ENCODE measurements around the gene AHDC1. TPM values are rescaled to one million over a fixed set of nuclear protein-coding genes. Genes with fewer than 3 reads are reported as not detected.

AHDC1 gene
- total and polyA plus RNA-seq, 8 donors = 5.8 to 95.0 (median 19.7) TPM

DNA sequence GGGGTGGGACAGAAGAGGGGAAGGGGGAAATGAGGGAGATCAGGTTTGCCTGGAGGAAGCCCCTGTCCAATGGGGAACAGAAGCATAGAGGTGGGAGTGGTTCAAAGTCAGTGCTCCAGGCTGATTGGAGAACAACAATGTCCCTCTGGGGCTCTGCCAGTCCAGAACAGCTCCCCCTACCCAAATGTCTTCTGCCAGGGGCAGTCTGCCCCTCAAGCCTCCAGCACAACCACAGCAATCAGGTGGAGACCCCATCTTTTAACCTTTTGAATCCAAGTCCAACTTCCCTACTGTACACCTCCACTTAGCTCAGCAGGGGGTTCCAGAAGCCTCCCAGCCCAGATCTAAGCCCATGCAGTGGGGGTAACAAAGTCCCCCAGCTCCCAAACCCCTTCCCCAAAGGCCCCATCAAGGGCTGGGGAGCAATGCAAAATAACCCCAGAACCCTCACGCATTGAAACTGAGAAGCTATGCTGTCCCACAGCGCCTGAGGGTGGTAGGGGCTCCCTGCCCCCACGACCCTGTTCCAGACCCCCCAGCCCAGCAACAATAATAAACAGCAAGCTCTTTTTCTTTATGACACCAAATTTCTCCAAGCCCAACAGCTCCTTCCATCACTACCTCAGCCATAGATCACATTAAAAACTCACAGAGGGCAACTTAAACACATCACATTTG is 3.3 kb downstream of the AHDC1 start:
- H3K36me3 ChIP-seq = peaks cover 0 to 6% (median 0%) of the 10 kb centered on the region in 4 donors
- WGBS, 5 donors = 58 to 79% (median 64%) methylated on average over 3 of the region's 3 CpGs
- H3K27me3 ChIP-seq = no peaks in the 10 kb centered on the region
- peak overlapping the region in 1 of 4 donors; percentile 79 for H3K4me3 ChIP-seq
- no peaks in the 10 kb centered on the region for H3K9me3 ChIP-seq
- H3K4me1 ChIP-seq = peaks cover 65 to 82% (median 80%) of the 10 kb centered on the region in 4 donors
- H3K27ac ChIP-seq = peak overlapping the region in 4 of 5 donors; percentile 89 to 96 (median 95)
- TF ChIP-seq, protein P1, sequence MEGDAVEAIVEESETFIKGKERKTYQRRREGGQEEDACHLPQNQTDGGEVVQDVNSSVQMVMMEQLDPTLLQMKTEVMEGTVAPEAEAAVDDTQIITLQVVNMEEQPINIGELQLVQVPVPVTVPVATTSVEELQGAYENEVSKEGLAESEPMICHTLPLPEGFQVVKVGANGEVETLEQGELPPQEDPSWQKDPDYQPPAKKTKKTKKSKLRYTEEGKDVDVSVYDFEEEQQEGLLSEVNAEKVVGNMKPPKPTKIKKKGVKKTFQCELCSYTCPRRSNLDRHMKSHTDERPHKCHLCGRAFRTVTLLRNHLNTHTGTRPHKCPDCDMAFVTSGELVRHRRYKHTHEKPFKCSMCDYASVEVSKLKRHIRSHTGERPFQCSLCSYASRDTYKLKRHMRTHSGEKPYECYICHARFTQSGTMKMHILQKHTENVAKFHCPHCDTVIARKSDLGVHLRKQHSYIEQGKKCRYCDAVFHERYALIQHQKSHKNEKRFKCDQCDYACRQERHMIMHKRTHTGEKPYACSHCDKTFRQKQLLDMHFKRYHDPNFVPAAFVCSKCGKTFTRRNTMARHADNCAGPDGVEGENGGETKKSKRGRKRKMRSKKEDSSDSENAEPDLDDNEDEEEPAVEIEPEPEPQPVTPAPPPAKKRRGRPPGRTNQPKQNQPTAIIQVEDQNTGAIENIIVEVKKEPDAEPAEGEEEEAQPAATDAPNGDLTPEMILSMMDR (IDR thresholded peaks at IDR 0.05) = no peak
- TF ChIP-seq POLR2AphosphoS5 (IDR thresholded peaks at IDR 0.05) (no peak), EP300 (IDR thresholded peaks at IDR 0.05) (no peak), POLR2A (IDR thresholded peaks at IDR 0.05) (no peak)
- peak in 1 of 2 donors; percentile 83 for DNase-seq
- intact Hi-C loops (cut with DNase I; ENCODE audit: low total_unique reads) = loop anchor here (10.0 kb wide), 1 partner anchor 296 kb away; no protein-coding TSS in a partner anchor

DNA sequence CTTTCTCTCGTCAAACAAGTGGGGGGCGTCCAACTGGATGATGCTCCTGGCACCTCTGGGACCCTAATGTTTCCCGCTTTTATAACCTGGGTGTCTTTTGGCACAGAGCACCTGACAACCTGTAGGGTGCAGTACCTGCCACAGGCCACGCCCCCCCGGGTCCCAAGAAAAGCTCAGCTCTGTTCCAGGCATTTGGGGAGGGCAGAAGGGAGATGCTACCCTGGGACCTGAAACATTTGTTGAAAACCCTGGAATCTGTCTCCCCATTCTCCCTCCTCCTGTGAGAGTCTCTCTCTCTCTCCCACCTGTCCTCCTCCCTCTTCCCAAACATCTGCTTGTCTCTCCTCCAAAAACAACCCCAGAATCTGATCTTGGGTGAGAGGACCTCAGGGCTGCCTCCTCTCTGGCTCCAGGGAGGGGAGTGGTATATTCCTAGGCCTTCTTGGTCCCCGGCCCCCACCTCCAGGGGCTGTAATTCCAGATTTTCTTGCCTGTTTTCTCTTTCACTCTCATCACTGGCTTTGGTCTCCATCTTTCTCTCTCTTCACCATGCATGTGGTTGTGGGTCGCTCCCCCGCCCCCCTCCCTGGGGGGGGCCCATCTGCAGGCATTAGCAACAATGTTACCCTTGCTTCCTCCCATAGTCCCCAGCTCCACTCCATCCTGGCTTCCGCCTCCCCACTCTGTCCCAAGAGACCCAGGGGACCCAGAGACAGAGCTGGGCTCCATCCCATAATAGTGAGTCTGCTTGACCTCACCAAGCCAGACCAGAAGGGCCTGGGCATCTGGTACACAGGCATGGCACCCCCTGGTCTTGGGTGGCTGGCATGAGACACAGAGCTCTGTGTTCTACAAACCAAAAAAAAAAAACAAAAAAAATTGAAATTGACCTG is 4.1 kb downstream of the AHDC1 start:
- Histone ChIP-seq H3K4me1 (peaks cover 72 to 88% (median 81%) of the 10 kb centered on the region in 4 donors), H3K27ac (peak overlapping the region; percentile 15 to 96 (median 94)), H3K4me3 (peak overlapping the region in 1 of 4 donors; percentile 8), H3K9me3 (no peaks in the 10 kb centered on the region), H3K27me3 (no peaks in the 10 kb centered on the region), H3K36me3 (peaks cover 0 to 7% (median 0%) of the 10 kb centered on the region in 4 donors)
- intact Hi-C loops (cut with DNase I; ENCODE audit: low total_unique reads) = loop anchor here (10.0 kb wide), 1 partner anchor 295 kb away; no protein-coding TSS in a partner anchor
- DNase-seq = no peak
- TF ChIP-seq, protein P1 (IDR thresholded peaks at IDR 0.05) = no peak
- TF ChIP-seq POLR2AphosphoS5 (IDR thresholded peaks at IDR 0.05) (no peak), EP300 (IDR thresholded peaks at IDR 0.05) (no peak), POLR2A (IDR thresholded peaks at IDR 0.05) (no peak)
- WGBS, 5 donors = 37 to 56% (median 44%) methylated on average over 9 of the region's 9 CpGs

DNA sequence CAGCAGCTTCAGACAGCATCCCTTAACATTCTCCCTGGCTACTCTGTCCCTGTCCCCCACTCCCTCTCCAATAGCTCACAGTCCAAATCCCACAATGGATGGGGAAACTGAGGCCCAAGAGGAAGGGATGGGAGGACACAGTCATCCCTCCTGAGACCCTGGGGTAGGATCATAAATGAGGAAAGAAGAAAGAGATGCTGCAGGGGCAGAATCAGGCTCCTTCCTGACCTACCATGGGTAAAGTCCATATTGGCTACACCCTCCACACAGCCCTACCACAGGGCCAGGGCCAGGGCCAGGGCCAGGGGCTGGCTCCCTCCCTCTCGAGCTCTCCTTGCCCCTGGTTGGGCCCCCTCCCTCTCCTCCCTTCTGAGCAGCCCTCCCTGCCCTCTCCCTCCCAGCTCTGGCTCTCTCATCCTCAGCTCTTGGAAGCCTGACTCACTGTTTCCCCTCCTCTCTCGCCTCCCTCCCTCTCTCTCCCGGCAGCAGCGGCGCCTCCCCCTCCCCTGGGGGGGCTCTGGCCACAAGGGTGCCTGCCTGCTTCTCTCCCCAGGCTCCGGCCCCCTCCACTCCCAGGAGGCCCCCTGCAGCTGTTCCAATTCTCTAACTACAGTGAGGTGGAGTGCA is 4.9 kb downstream of the AHDC1 start:
- Histone ChIP-seq H3K4me1 (peaks cover 78 to 89% (median 84%) of the 10 kb centered on the region in 4 donors), H3K4me3 (peak overlapping the region in 1 of 4 donors; percentile 8), H3K36me3 (peaks cover 0 to 14% (median 0%) of the 10 kb centered on the region in 4 donors), H3K27me3 (no peaks in the 10 kb centered on the region), H3K27ac (peak overlapping the region in 4 of 5 donors; percentile 89 to 96 (median 95)), H3K9me3 (no peaks in the 10 kb centered on the region)
- TF ChIP-seq EP300 (IDR thresholded peaks at IDR 0.05) (no peak), POLR2AphosphoS5 (IDR thresholded peaks at IDR 0.05) (peak in 1 of 3 donors; percentile 27), POLR2A (IDR thresholded peaks at IDR 0.05) (no peak)
- TF ChIP-seq, protein P1 (IDR thresholded peaks at IDR 0.05) = no peak
- intact Hi-C loops (cut with DNase I; ENCODE audit: low total_unique reads) = no loop called here
- peak in 1 of 2 donors; percentile 93 for DNase-seq
- 7 to 29% (median 21%) methylated on average over 4 to 6 of the region's 6 CpGs for WGBS, 5 donors

DNA sequence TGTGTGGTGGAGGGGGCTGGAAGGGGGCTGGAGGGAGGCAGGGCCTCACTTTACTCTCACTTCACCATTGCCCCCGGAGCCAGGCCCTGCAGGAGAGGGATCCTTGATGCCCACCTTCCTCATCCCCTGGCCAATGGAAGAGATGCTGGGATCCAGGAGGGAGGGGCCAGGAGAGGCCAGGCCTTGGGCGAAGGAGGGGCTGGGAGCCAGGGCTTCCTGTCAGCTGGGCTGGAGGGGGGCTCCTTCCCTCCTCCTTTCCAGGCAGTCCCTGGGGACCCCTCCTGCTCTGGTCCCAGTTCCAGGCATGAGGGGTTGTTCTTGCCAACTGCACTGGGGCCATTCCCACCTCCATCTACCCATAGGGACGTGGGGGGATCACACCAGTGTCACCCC is 5.7 kb downstream of the AHDC1 start:
- Histone ChIP-seq H3K9me3 (no peaks in the 10 kb centered on the region), H3K4me1 (peaks cover 85 to 97% (median 90%) of the 10 kb centered on the region in 4 donors), H3K4me3 (no peak overlapping the region), H3K27ac (peak overlapping the region in 4 of 5 donors; percentile 89 to 96 (median 95)), H3K36me3 (peaks cover 0 to 15% (median 0%) of the 10 kb centered on the region in 4 donors), H3K27me3 (no peaks in the 10 kb centered on the region)
- intact Hi-C loops (cut with DNase I; ENCODE audit: low total_unique reads) = no loop called here
- peak in 1 of 2 donors; percentile 76 for DNase-seq
- TF ChIP-seq POLR2A (IDR thresholded peaks at IDR 0.05) = no peak
- TF ChIP-seq, protein P1 (IDR thresholded peaks at IDR 0.05) = no peak
- no peak for TF ChIP-seq EP300 (IDR thresholded peaks at IDR 0.05)
- no peak for TF ChIP-seq POLR2AphosphoS5 (IDR thresholded peaks at IDR 0.05)
- 50 to 82% (median 67%) methylated on average over 3 of the region's 3 CpGs for WGBS, 5 donors

All from stomach (tissue), 9 donors.